SK-N-SH (cell line): ENCODE results near the gene OIP5. TPM values are rescaled to one million over a fixed set of nuclear protein-coding genes. Genes with fewer than 3 reads are reported as not detected.

Experiments
- CTCF ChIA-PET: fragments of 300-600, 350-600 bp; formaldehyde crosslinking; extraction: SDS; loops from one replicate; lab custom pipeline; 2021; lab: Yijun Ruan, JAX
- POLR2A ChIA-PET: fragments of 350-600 bp; sonication (Branson Sonifier 250); formaldehyde crosslinking; extraction: SDS; loops from one replicate; lab custom pipeline; 2020; ENCODE audit warnings: antibody characterized with exemption, inconsistent platforms; lab: Yijun Ruan, JAX
- DNase-seq: peaks from one replicate; pipeline ENCODE4 v3.0.0; 2012
- H2AFZ ChIP-seq: fragments of 200-600 bp; sonication (generic); 2 replicates; pipeline ENCODE4 v1.8.1; 2016; ENCODE audit warnings: antibody characterized with exemption, mild to moderate bottlenecking, low read depth
- H3F3A ChIP-seq: fragments of 200-600 bp; sonication (generic); replicated peaks from 2 replicates; pipeline ENCODE3; 2016; ENCODE audit warnings: antibody characterized with exemption, mild to moderate bottlenecking; ENCODE audit not compliant: insufficient read depth
- H3K27ac ChIP-seq, 2 experiments: fragments of 200-500 bp in 1 of 2; fragments of 200-600 bp in 1 of 2; sonication (Bioruptor generic) in 1 of 2; sonication (generic), shearing (Covaris generic) in 1 of 2; 2 replicates each; pipeline versions ENCODE4 v1.5.1 to v1.6.1; 2014 to 2016; ENCODE audit warnings: low read depth in 2 of 2, inconsistent platforms in 1 of 2, low read length in 1 of 2, mild to moderate bottlenecking in 1 of 2, mixed read lengths in 1 of 2
- H3K27me3 ChIP-seq: fragments of 200-600 bp; sonication (generic), shearing (Covaris generic); 2 replicates; pipeline ENCODE4 v1.6.1; 2016; ENCODE audit warnings: mixed run types; ENCODE audit not compliant: insufficient read depth
- H3K36me3 ChIP-seq, 2 experiments: fragments of 200-500 bp in 1 of 2; fragments of 200-600 bp in 1 of 2; sonication (Bioruptor generic) in 1 of 2; sonication (generic) in 1 of 2; replicated peaks in 1 of 2; 2 replicates each; pipeline versions ENCODE3 to v1.5.1; 2014 to 2016; ENCODE audit warnings: low read length in 1 of 2, mild to moderate bottlenecking in 1 of 2; ENCODE audit not compliant: insufficient read depth in 2 of 2, control insufficient read depth in 1 of 2
- H3K4me1 ChIP-seq, 2 experiments: fragments of 200-500 bp in 1 of 2; fragments of 200-600 bp in 1 of 2; sonication (Bioruptor generic) in 1 of 2; sonication (generic), shearing (Covaris generic) in 1 of 2; 2 replicates each; pipeline versions ENCODE4 v1.5.1 to v1.6.1; 2014 to 2016; ENCODE audit warnings: low read depth in 1 of 2, low read length in 1 of 2, mixed run types in 1 of 2; ENCODE audit not compliant: insufficient read depth in 2 of 2, control insufficient read depth in 1 of 2
- H3K4me2 ChIP-seq: fragments of 200-600 bp; sonication (generic), shearing (Covaris generic); 2 replicates; pipeline ENCODE4 v1.6.1; 2017; ENCODE audit warnings: mixed run types
- H3K4me3 ChIP-seq, 2 experiments: fragments of 200-500 bp in 1 of 2; fragments of 200-600 bp in 1 of 2; sonication (Bioruptor generic) in 1 of 2; sonication (generic), shearing (Covaris generic) in 1 of 2; 2 replicates each; pipeline versions ENCODE4 v1.5.1 to v1.8.1; 2014 to 2016; ENCODE audit warnings: low read depth in 2 of 2, inconsistent platforms in 1 of 2, low read length in 1 of 2, mild to moderate bottlenecking in 1 of 2, mixed read lengths in 1 of 2, moderate library complexity in 1 of 2
- H3K79me2 ChIP-seq: fragments of 200-600 bp; sonication (generic); 2 replicates; pipeline ENCODE4 v1.8.1; 2017; ENCODE audit warnings: mild to moderate bottlenecking; ENCODE audit not compliant: insufficient read depth
- H3K9ac ChIP-seq: fragments of 200-600 bp; sonication (generic); 2 replicates; pipeline ENCODE4 v1.6.1; 2017; ENCODE audit warnings: mixed run types
- H3K9me2 ChIP-seq: fragments of 200-600 bp; sonication (generic); 2 replicates; pipeline ENCODE4 v1.6.1; 2017; ENCODE audit warnings: mixed run types
- H3K9me3 ChIP-seq: fragments of 200-600 bp; sonication (generic); 2 replicates; pipeline ENCODE4 v1.6.1; 2017; ENCODE audit warnings: mixed run types, mild to moderate bottlenecking, moderate library complexity
- H4K20me1 ChIP-seq: fragments of 200-600 bp; sonication (generic); 2 replicates; pipeline ENCODE4 v1.6.1; 2017; ENCODE audit warnings: mild to moderate bottlenecking, mixed run types; ENCODE audit not compliant: insufficient read depth
- ELF1 ChIP-seq: IDR thresholded peaks from 2 replicates; pipeline ENCODE4 v1.4.0; 2012
- EZH2phosphoT487 ChIP-seq: fragments of 200-600 bp; sonication (generic); IDR thresholded peaks from 2 replicates; pipeline ENCODE4 v1.6.1; 2017; ENCODE audit warnings: low read depth, mixed run types, mild to moderate bottlenecking, antibody characterized with exemption, moderate library complexity, borderline replicate concordance
- FOSL2 ChIP-seq: IDR thresholded peaks from 2 replicates; pipeline ENCODE4 v1.4.0; 2012; ENCODE audit warnings: low read depth, mild to moderate bottlenecking, moderate library complexity, borderline replicate concordance
- GABPA ChIP-seq: IDR thresholded peaks from 2 replicates; pipeline ENCODE4 v1.4.0; 2012; ENCODE audit warnings: low read depth, mild to moderate bottlenecking
- JUND ChIP-seq: IDR thresholded peaks from 2 replicates; pipeline ENCODE4 v1.4.0; 2012
- MEF2A ChIP-seq: IDR thresholded peaks from 2 replicates; pipeline ENCODE4 v1.4.0; 2012; ENCODE audit warnings: low read depth, borderline replicate concordance
- MXI1 ChIP-seq: IDR thresholded peaks from 2 replicates; pipeline ENCODE4 v1.6.1; 2012; ENCODE audit warnings: mild to moderate bottlenecking, low read depth, low read length, improper control_type of control experiment
- NRF1 ChIP-seq: IDR thresholded peaks from 2 replicates; pipeline ENCODE4 v1.6.1; 2012; ENCODE audit warnings: low read depth, mild to moderate bottlenecking, low read length
- POLR2AphosphoS5 ChIP-seq: IDR thresholded peaks from 2 replicates; pipeline ENCODE4 v1.6.1; 2012; ENCODE audit warnings: low read depth, low read length
- RAD21 ChIP-seq: IDR thresholded peaks from 2 replicates; pipeline ENCODE4 v1.6.1; 2012; ENCODE audit warnings: mild to moderate bottlenecking, low read length
- RCOR1 ChIP-seq: fragments of 150-350 bp; IDR thresholded peaks from 2 replicates; pipeline ENCODE4 v1.6.1; 2017; ENCODE audit warnings: antibody characterized with exemption, low read length
- RXRA ChIP-seq: IDR thresholded peaks from 2 replicates; pipeline ENCODE4 v1.4.0; 2012; ENCODE audit warnings: low read depth, mild to moderate bottlenecking, borderline replicate concordance
- TAF1 ChIP-seq: IDR thresholded peaks from 2 replicates; pipeline ENCODE4 v1.6.1; 2012; ENCODE audit warnings: low read depth, mild to moderate bottlenecking, low read length, moderate library complexity, borderline replicate concordance
- YY1 ChIP-seq: IDR thresholded peaks from 2 replicates; pipeline ENCODE4 v1.4.0; 2012; ENCODE audit warnings: low read depth, mild to moderate bottlenecking
- WGBS: methylation state at CpG from one replicate; pipeline ENCODE4 v1.1.6; 2017; ENCODE audit warnings: low lambda C conversion rate; 5-methylcytosine and 5-hydroxymethylcytosine counted together
- polyA plus RNA-seq, 3 experiments: library from polyadenylated mRNA; depleted of rRNA; stranded (reverse); fragments of >200 nt; gene quantifications; 2 replicates each; pipeline ENCODE4 v1.2.3, GENCODE V29; 2012
- TF ChIP-seq, protein P1 (sequence below): IDR thresholded peaks from 2 replicates; pipeline ENCODE4 v1.6.1; 2012; ENCODE audit warnings: mild to moderate bottlenecking, low read depth, low read length, moderate library complexity
- TF ChIP-seq, protein P2 (sequence below): IDR thresholded peaks from 2 replicates; pipeline ENCODE4 v1.4.0; 2012; ENCODE audit warnings: low read depth
- TF ChIP-seq, protein P3 (sequence below): fragments of 150-350 bp; IDR thresholded peaks from 2 replicates; pipeline ENCODE4 v1.6.1; 2016; ENCODE audit warnings: mild to moderate bottlenecking, low read depth, low read length
- TF ChIP-seq, protein P4 (sequence below): IDR thresholded peaks from 2 replicates; pipeline ENCODE4 v1.4.0; 2012; ENCODE audit warnings: low read depth, borderline replicate concordance
- TF ChIP-seq, protein P5 (sequence below): IDR thresholded peaks from 2 replicates; pipeline ENCODE4 v1.4.0; 2012; ENCODE audit warnings: low read depth, borderline replicate concordance

The OIP5 gene
- polyA plus RNA-seq, 1 of the 3 experiments (the other 2 are of a cell fraction) = 8.4 TPM

DNA sequence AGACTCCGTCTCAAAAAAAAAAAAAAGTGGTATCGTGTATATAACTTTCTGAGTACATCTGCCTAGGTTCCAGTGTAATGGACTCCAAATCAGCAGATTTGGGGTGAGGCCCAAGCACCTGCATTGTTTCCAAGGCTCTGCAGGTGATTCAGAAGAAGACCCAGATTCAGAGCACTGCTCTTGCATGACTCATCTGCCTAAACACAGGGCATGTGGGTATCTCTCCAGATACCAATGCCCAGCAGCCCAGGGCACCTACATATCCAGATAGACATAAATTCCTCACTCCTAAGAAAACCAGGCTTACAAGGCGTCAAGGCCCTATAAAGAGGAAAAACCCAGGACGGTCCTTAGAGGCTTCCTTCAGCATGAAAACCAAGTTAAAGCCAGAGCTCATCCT lies 45.6 kb upstream of the OIP5 start:
- WGBS = 100% methylated on average over 4 of the region's 4 CpGs
- Histone ChIP-seq H3K9me2 (no peaks in the 10 kb centered on the region), H3K4me1 (no peaks in the 10 kb centered on the region), H3F3A (peaks cover 7% of the 10 kb centered on the region), H3K27ac (no peak overlapping the region), H4K20me1 (no peaks in the 10 kb centered on the region), H3K9ac (no peak overlapping the region), H3K36me3 (peaks cover 7 to 30% of the 10 kb centered on the region in 2 experiments), H3K4me3 (no peak overlapping the region), H3K27me3 (no peaks in the 10 kb centered on the region), H2AFZ (no peak overlapping the region), H3K9me3 (no peaks in the 10 kb centered on the region), H3K4me2 (no peak overlapping the region), H3K79me2 (no peaks in the 10 kb centered on the region)
- CTCF ChIA-PET = no interaction called here
- TF ChIP-seq RCOR1 (no peak), YY1 (no peak), FOSL2 (no peak), TAF1 (no peak), POLR2AphosphoS5 (no peak), JUND (no peak), EZH2phosphoT487 (no peak), ELF1 (no peak)
- TF ChIP-seq, protein P1, sequence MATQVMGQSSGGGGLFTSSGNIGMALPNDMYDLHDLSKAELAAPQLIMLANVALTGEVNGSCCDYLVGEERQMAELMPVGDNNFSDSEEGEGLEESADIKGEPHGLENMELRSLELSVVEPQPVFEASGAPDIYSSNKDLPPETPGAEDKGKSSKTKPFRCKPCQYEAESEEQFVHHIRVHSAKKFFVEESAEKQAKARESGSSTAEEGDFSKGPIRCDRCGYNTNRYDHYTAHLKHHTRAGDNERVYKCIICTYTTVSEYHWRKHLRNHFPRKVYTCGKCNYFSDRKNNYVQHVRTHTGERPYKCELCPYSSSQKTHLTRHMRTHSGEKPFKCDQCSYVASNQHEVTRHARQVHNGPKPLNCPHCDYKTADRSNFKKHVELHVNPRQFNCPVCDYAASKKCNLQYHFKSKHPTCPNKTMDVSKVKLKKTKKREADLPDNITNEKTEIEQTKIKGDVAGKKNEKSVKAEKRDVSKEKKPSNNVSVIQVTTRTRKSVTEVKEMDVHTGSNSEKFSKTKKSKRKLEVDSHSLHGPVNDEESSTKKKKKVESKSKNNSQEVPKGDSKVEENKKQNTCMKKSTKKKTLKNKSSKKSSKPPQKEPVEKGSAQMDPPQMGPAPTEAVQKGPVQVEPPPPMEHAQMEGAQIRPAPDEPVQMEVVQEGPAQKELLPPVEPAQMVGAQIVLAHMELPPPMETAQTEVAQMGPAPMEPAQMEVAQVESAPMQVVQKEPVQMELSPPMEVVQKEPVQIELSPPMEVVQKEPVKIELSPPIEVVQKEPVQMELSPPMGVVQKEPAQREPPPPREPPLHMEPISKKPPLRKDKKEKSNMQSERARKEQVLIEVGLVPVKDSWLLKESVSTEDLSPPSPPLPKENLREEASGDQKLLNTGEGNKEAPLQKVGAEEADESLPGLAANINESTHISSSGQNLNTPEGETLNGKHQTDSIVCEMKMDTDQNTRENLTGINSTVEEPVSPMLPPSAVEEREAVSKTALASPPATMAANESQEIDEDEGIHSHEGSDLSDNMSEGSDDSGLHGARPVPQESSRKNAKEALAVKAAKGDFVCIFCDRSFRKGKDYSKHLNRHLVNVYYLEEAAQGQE = no peak
- POLR2A ChIA-PET = no interaction called here
- DNase-seq = no peak

DNA sequence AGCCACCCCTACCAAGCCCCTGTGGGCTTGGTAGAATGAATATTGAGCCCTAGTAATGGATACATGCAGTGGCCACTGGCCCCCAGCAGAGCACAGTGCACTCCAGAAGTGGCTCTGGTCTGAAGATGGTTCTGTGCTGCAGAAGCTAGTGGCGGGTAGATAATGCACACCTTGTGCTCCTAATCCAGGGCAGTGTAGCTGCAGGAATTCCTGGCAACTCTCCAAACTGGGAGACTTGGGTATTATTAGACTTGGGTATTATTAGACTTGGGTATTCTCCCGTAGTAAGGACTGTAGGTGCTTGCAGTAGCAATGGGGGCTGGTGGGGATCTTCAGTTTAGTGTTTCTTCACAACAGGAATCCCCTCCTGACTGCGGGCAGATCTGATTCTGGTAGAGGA lies 35.0 kb upstream of the OIP5 start:
- H3K79me2 ChIP-seq = peaks cover 4% of the 10 kb centered on the region; the same call in 1 of the 2 replicates
- H2AFZ ChIP-seq = no peak overlapping the region
- ChIA-PET CTCF (no interaction called here), POLR2A (no interaction called here)
- no peak for DNase-seq
- no peaks in the 10 kb centered on the region for H3K9me3 ChIP-seq
- no peaks in the 10 kb centered on the region for H3K9me2 ChIP-seq
- H3K36me3 ChIP-seq = peaks cover 9 to 31% of the 10 kb centered on the region in 2 experiments
- H3K4me3 ChIP-seq = no peak overlapping the region
- 100% methylated on average over 2 of the region's 3 CpGs for WGBS
- no peak overlapping the region for H3K9ac ChIP-seq
- H3K27ac ChIP-seq = no peak overlapping the region
- no peaks in the 10 kb centered on the region for H4K20me1 ChIP-seq
- no peaks in the 10 kb centered on the region for H3K27me3 ChIP-seq
- H3K4me2 ChIP-seq = no peak overlapping the region
- H3F3A ChIP-seq = no peaks in the 10 kb centered on the region
- H3K4me1 ChIP-seq = no peaks in the 10 kb centered on the region
- TF ChIP-seq, protein P2, sequence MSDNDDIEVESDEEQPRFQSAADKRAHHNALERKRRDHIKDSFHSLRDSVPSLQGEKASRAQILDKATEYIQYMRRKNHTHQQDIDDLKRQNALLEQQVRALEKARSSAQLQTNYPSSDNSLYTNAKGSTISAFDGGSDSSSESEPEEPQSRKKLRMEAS = no peak
- TF ChIP-seq, protein P3, sequence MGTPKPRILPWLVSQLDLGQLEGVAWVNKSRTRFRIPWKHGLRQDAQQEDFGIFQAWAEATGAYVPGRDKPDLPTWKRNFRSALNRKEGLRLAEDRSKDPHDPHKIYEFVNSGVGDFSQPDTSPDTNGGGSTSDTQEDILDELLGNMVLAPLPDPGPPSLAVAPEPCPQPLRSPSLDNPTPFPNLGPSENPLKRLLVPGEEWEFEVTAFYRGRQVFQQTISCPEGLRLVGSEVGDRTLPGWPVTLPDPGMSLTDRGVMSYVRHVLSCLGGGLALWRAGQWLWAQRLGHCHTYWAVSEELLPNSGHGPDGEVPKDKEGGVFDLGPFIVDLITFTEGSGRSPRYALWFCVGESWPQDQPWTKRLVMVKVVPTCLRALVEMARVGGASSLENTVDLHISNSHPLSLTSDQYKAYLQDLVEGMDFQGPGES = no peak
- TF ChIP-seq MEF2A (no peak), NRF1 (no peak), MXI1 (no peak), RAD21 (no peak), RXRA (no peak), POLR2AphosphoS5 (no peak), GABPA (no peak)
- TF ChIP-seq, protein P4, sequence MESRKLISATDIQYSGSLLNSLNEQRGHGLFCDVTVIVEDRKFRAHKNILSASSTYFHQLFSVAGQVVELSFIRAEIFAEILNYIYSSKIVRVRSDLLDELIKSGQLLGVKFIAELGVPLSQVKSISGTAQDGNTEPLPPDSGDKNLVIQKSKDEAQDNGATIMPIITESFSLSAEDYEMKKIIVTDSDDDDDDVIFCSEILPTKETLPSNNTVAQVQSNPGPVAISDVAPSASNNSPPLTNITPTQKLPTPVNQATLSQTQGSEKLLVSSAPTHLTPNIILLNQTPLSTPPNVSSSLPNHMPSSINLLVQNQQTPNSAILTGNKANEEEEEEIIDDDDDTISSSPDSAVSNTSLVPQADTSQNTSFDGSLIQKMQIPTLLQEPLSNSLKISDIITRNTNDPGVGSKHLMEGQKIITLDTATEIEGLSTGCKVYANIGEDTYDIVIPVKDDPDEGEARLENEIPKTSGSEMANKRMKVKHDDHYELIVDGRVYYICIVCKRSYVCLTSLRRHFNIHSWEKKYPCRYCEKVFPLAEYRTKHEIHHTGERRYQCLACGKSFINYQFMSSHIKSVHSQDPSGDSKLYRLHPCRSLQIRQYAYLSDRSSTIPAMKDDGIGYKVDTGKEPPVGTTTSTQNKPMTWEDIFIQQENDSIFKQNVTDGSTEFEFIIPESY = no peak
- TF ChIP-seq, protein P5, sequence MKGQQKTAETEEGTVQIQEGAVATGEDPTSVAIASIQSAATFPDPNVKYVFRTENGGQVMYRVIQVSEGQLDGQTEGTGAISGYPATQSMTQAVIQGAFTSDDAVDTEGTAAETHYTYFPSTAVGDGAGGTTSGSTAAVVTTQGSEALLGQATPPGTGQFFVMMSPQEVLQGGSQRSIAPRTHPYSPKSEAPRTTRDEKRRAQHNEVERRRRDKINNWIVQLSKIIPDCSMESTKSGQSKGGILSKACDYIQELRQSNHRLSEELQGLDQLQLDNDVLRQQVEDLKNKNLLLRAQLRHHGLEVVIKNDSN = no peak
